CD4-positive, alpha-beta T cell treated with Interleukin-15 for 4 hours (primary cell): ENCODE data around the gene IFT27.
"Not testable (repeated sequence)": the region's sequence is repeated elsewhere in the genome, so short reads cannot be mapped to it uniquely, and the experiment has no call there.

Experiments used
- DNase-seq: peaks from one replicate; pipeline ENCODE4 v3.0.0-alpha.2; 2020; ENCODE audit warnings: low spot score

Gene IFT27

GRCh38 chr22:36764641-36765040 is 11.3 kb downstream of the IFT27 start:
- no peak for DNase-seq

GRCh38 chr22:36764060-36764459 is 11.9 kb downstream of the IFT27 start:
- no peak for DNase-seq

- no peak for DNase-seq
Measured at GRCh38 chr22:36763576-36763975, 12.3 kb downstream of the IFT27 start.

GRCh38 chr22:36762687-36763260 is 13.1 kb downstream of the IFT27 start:
- DNase-seq: no peak

GRCh38 chr22:36761553-36762240 is 14.2 kb downstream of the IFT27 start:
- no peak for DNase-seq

GRCh38 chr22:36760786-36761185 is 15.1 kb downstream of the IFT27 start:
- no peak for DNase-seq

- no peak for DNase-seq
Measured at GRCh38 chr22:36759481-36760159, 16.3 kb downstream of the IFT27 start.

GRCh38 chr22:36758792-36759271 is 17.1 kb downstream of the IFT27 start:
- no peak for DNase-seq

- DNase-seq: peak; percentile 70
Measured at GRCh38 chr22:36757668-36758211, 18.2 kb downstream of the IFT27 start.

- no peak for DNase-seq
Measured at GRCh38 chr22:36756746-36757655, 18.9 kb downstream of the IFT27 start.

GRCh38 chr22:36756031-36756430 is 19.9 kb downstream of the IFT27 start:
- no peak for DNase-seq

GRCh38 chr22:36755316-36755715 is 20.6 kb downstream of the IFT27 start:
- no peak for DNase-seq

- not testable (repeated sequence) for DNase-seq
Measured at GRCh38 chr22:36754881-36755280, 21.0 kb downstream of the IFT27 start.

- no peak for DNase-seq
Measured at GRCh38 chr22:36753916-36754315, 22.0 kb downstream of the IFT27 start.

- DNase-seq: no peak
Measured at GRCh38 chr22:36753120-36753802, 22.7 kb downstream of the IFT27 start.

GRCh38 chr22:36746375-36746970 is 29.4 kb downstream of the IFT27 start:
- DNase-seq: no peak

- no peak for DNase-seq
Measured at GRCh38 chr22:36745301-36745995, 30.5 kb downstream of the IFT27 start.

- no peak for DNase-seq
Measured at GRCh38 chr22:36744791-36745190, 31.1 kb downstream of the IFT27 start.

GRCh38 chr22:36744413-36744765 is 31.5 kb downstream of the IFT27 start:
- no peak for DNase-seq
